LNCaP clone FGC (cell line): ENCODE data around the gene DENND4A.

Experiments
- DNase-seq: peaks from one replicate; pipeline ENCODE4 v3.0.0-alpha.2; 2011; ENCODE audit warnings: low read depth
- H3K4me3 ChIP-seq: 2 replicates; pipeline ENCODE4 v1.5.1; 2011; ENCODE audit warnings: mild to moderate bottlenecking, low read depth, low read length, control low read depth
- CTCF ChIP-seq: IDR thresholded peaks from 2 replicates; pipeline ENCODE4 v1.5.1; 2012; ENCODE audit warnings: mild to moderate bottlenecking; ENCODE audit not compliant: control insufficient read depth, insufficient read depth; ENCODE audit errors: extremely low read depth

Gene DENND4A

DNA sequence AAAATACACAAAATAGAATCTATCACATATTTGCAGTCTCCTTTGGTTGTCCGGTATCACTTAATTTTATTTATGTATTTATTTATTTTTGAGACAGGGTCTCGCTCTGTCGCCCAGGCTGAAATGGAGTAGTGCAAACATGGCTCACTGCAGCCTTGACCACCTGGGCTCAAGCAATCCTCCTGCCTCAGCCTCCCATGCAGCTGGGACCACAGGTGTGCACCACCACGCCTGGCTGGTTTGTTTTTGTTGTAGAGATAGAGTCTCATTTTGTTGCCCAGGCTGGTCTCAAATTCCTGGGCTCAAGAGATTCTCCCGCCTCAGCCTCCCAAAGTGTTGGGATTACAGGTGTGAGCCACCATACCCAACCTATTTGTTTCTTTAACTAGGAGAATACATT is 33.9 kb downstream of the DENND4A start:
- no peak for TF ChIP-seq CTCF
- no peak overlapping the region for H3K4me3 ChIP-seq
- no peak for DNase-seq

- DNase-seq: no peak
- TF ChIP-seq CTCF: no peak
- H3K4me3 ChIP-seq: no peak overlapping the region
These were observed 34.8 kb downstream of the DENND4A start for GRCh38 chr15:65757256-65757655.

DNA sequence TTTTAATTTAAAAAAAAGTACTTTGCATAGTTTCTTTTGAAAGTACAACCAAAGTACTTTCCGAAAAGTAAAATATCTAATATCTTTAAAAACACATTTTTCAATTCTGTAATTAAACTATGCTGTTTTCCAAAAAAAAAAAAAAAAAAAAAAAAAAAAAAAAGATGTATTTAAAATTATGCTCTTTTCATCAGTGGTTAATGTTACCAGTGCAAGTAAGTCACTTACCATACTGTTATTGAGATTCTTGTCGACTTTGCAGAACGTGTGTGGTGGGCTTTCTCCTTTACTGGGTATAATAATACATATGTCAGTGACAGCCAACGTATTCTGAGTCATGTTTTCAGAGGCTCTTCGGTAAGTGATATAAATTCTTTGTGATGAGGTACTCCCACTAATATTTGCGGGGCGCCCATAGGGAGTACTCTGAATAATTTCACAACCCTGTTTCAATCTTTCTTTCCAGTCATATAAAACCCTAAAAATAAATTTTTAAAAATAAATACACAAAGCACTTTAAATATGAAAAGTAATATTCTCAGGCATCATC is 39.9 kb downstream of the DENND4A start:
- TF ChIP-seq CTCF: no peak
- DNase-seq: no peak
- no peak overlapping the region for H3K4me3 ChIP-seq

- DNase-seq: no peak
- no peak for TF ChIP-seq CTCF
- H3K4me3 ChIP-seq: no peak overlapping the region
These were observed 40.7 kb downstream of the DENND4A start for GRCh38 chr15:65751431-65751830.

DNA sequence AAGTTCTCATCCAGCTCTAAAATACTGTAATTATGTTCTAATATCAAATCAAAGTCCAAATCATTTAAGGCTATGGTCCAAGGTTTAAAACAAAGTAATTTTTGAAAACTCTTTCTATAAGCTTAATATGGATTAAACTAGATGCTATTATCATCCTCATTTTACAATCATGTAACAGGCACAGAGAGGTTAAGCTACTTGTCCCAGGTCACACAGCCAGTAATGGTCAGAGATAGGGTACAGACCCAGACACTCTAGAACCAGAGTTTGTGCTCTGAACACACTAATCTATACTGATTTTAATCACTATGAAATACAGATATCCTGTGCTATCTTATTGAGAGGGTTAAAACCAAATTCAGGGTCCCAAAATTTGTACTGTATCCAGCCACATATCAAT is 44.8 kb downstream of the DENND4A start:
- DNase-seq: no peak
- no peak for TF ChIP-seq CTCF
- H3K4me3 ChIP-seq: no peak overlapping the region

GRCh38 chr15:65743637-65744252 is 48.3 kb downstream of the DENND4A start:
- no peak for TF ChIP-seq CTCF
- H3K4me3 ChIP-seq: no peak overlapping the region
- DNase-seq: no peak

GRCh38 chr15:65740148-65740547 is 51.9 kb downstream of the DENND4A start:
- H3K4me3 ChIP-seq: no peak overlapping the region
- TF ChIP-seq CTCF: no peak
- no peak for DNase-seq
